HG03354 (cell line): Measurements from ENCODE around the gene SIM2.

Experiments used
- ATAC-seq: cut with Tn5 transposase; IDR thresholded peaks from one replicate; pipeline ENCODE4 v1.9.1; 2021; ENCODE audit warnings: mild to moderate bottlenecking; ENCODE audit not compliant: unreplicated experiment, poor library complexity, severe bottlenecking

SIM2 gene

DNA sequence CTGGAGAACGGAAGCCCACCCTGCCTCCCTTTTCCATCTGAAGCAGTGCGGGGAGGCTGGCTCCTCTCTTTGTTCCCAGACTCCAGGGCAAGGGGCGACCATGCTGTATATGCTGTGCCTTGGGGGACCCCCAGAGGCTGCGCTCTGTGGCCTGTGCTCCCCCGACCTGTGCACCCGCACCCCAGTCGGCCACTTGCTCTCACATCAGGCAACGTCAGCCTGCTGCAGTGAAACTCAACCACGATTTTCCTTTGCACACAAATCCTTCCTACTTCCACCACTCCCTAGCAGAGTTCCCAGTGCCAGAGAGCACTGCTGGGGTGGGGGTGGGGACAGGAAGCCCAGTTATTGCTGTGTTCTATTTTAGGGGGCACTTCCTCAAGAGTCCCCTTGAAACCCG lies 52.5 kb downstream of the SIM2 start:
- no peak for ATAC-seq

- ATAC-seq: no peak
These were observed 54.6 kb downstream of the SIM2 start for GRCh38 chr21:36753556-36753955.

DNA sequence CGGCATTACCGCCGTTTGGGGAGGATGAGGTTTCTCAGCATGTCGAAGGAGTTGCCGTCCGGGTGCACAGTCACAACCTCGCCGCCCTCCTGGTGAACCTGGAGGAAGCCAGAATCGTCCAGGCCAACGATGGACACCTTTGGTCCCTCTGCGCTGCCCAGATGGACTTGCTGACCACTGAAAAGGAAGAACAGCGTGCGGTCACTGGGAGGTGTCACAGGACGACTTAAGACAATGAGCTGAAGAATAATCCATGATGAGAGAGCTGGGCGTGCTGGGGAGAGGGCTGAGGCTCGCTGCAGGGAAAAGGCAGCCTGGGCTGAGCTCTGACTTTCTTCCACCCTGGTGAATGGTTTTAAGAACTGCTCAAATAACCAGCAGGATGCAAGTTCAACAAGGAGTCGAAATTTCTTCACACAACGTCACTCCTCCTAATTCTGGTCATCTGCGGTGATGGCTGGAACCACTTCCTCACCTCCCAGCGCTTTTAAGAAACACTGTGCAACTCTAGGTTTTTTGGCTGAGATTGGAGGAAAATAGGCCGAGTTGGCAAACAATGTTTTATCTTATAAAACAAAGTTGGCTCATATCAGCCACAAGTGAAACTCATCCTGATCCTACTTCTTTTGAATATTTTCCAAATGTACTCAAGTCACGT lies 55.5 kb downstream of the SIM2 start:
- ATAC-seq: no peak

- ATAC-seq: no peak
These were observed 57.6 kb downstream of the SIM2 start for GRCh38 chr21:36756527-36756926.

DNA sequence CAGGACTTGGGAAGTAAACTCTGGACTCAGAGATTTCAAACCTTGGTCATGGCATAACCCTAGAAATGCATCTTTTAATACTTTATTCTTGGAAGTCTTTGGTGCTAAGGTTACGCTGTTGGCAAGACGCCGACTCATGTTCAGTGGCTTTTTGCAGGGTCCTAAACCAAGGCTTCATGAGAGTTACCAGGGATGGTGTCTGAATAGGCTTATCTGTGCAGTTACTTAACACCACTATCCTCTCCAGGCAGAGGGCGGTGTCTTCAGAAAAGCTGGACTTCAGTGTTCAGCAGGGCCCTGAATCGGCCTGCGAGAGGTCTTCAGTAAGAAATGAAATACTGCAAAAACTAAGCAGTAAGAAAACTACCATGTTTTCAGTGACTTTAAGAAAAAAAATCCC lies 58.3 kb downstream of the SIM2 start:
- ATAC-seq: no peak

- ATAC-seq: no peak
These were observed 60.6 kb downstream of the SIM2 start for GRCh38 chr21:36759348-36760083.

- no peak for ATAC-seq
These were observed 62.8 kb downstream of the SIM2 start for GRCh38 chr21:36761685-36762084.

DNA sequence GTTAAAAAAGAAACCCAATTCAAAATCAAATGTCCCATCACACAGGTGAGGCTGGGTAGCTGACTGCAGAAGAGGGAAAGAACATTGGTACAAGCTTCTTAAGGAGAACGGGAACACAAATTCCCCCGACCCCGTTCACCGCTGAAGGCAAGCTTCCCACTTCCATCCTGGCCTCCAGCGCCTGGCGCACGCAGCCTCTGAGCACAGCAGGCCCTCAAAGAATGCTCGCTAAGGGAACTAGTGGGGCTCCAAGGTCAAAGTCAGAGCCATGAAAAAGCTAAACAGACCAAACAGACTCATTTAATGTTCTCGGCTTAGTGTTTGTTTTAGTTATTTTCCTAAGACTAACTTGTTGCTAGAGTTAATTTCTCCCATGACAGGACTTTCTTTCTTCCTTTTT lies 63.7 kb downstream of the SIM2 start:
- no peak for ATAC-seq

- ATAC-seq: no peak
These were observed 64.4 kb downstream of the SIM2 start for GRCh38 chr21:36763305-36763704.

- no peak for ATAC-seq
These were observed 66.3 kb downstream of the SIM2 start for GRCh38 chr21:36765229-36765628.

GRCh38 chr21:36766511-36766910 lies 67.6 kb downstream of the SIM2 start:
- ATAC-seq: no peak

- ATAC-seq: no peak
These were observed 68.2 kb downstream of the SIM2 start for GRCh38 chr21:36767096-36767495.

- ATAC-seq: no peak
These were observed 69.6 kb downstream of the SIM2 start for GRCh38 chr21:36768496-36768895.

- no peak for ATAC-seq
These were observed 70.3 kb downstream of the SIM2 start for GRCh38 chr21:36769051-36769839.

- ATAC-seq: no peak
These were observed 74.2 kb downstream of the SIM2 start for GRCh38 chr21:36773117-36773516.

GRCh38 chr21:36773995-36774394 lies 75.1 kb downstream of the SIM2 start:
- no peak for ATAC-seq

DNA sequence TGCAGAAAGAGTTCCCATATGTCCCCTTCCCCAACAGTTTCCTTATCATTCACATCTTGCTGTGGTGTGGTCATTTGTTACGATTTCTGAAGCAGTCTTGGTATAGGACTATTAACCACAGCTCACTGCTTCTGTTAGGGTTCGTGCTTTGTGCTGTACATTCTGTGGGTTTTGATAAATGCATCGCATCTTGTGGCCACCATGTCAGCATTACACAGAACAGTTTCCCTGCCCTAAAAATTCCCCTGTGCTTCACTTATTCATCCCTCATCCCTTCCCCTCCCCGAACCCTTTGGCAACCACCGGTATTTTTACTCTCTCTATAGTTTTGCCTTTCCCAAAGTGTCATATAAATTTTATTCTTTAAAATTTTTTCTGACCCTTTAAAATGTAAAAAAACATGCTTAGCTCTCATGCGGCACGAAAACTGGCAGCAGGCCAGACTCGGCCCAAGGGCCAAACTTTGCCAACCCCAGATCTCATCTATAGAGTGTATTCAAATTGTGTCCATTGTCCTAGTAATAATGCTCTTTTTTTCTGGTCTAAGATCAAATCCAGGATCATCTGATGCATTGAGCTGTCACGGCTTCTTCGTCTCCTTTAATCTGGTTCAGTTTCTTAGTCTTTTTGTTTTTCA lies 78.2 kb downstream of the SIM2 start:
- ATAC-seq: no peak

DNA sequence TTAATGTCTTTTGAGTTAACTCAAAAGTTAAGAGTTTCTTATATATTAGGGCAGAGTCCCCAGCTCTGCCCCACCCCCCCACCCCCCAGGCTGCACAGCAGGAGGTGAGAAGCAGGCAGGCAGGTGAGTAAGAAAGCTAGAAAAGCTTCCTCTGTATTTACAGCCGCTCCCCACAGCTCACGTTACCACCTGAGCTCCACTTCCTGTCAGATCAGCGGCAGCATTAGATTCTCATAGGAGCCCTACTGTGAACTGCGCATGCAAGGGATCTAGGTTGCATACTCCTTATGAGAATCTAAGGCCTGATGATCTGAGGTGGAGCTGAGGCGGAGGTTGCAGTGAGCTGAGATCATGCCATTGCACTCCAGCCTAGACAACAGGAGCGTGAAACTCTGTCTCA lies 81.9 kb downstream of the SIM2 start:
- no peak for ATAC-seq

- no peak for ATAC-seq
These were observed 84.9 kb downstream of the SIM2 start for GRCh38 chr21:36783612-36784374.

DNA sequence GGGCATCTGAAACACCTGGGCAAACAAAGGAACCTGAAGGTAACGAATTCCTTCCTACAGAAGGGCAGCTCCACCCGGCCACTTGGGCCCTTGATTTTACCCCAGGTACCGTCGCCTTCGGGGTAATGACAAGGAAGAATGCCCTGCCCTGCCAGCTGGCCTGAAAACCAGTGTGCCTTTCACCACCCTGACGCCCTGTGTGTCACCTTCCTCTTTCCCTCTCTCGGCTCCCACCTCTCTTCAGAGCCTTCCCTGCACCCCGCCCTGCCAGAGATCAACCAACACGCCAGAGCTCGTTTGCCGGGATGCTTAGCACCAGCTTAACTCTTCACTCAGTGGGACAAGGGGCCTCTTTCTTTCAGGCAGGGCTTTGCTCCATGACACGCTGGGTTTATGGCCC lies 86.0 kb downstream of the SIM2 start:
- ATAC-seq: no peak
